ENCODE data around the gene ALDH4A1. TPM values are rescaled to one million over a fixed set of nuclear protein-coding genes. Genes with fewer than 3 reads are reported as not detected.

ALDH4A1 gene
- total RNA-seq, 2 experiments from 2014 or later, result 0.61 to 0.71 TPM

DNA sequence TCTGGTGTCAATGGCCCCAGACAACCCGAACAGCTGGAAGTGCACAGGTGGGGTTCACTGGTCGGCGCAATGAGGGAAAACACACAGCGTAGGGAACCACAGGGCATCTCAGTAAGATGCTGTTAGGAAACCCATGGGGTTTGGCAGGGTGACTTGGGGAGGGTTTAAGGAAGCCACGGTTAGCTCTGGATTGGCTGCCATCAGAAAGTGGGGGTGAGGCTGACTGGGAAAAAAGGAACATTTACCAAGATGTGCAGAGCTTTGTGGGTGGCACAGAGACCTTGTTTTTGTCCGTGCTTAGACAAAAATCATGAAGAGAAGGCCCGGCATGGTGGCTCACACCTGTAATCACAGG lies 11.0 kb downstream of the ALDH4A1 start:
- no peaks in the 10 kb centered on the region for H3K9me3 Mint-ChIP-seq
- Histone ChIP-seq H3K36me3 (ENCODE audit: insufficient read depth, low read length) (no peaks in the 10 kb centered on the region), H3K27me3 (ENCODE audit: control insufficient read depth in 1 of 2, insufficient read depth in 2 of 2, low read length in 2 of 2) (no peaks in the 10 kb centered on the region), H3K4me3 (ENCODE audit: low read length) (no peak overlapping the region), H3K9me3 (ENCODE audit: control insufficient read depth in 1 of 2, insufficient read depth in 1 of 2, low read length in 2 of 2) (no peaks in the 10 kb centered on the region), H3K27ac (ENCODE audit: low read depth in 1 of 2, low read length in 2 of 2) (no peak overlapping the region), H3K4me1 (ENCODE audit: insufficient read depth, low read length) (no peaks in the 10 kb centered on the region)
- TF ChIP-seq, protein P1, sequence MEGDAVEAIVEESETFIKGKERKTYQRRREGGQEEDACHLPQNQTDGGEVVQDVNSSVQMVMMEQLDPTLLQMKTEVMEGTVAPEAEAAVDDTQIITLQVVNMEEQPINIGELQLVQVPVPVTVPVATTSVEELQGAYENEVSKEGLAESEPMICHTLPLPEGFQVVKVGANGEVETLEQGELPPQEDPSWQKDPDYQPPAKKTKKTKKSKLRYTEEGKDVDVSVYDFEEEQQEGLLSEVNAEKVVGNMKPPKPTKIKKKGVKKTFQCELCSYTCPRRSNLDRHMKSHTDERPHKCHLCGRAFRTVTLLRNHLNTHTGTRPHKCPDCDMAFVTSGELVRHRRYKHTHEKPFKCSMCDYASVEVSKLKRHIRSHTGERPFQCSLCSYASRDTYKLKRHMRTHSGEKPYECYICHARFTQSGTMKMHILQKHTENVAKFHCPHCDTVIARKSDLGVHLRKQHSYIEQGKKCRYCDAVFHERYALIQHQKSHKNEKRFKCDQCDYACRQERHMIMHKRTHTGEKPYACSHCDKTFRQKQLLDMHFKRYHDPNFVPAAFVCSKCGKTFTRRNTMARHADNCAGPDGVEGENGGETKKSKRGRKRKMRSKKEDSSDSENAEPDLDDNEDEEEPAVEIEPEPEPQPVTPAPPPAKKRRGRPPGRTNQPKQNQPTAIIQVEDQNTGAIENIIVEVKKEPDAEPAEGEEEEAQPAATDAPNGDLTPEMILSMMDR (IDR thresholded peaks at IDR 0.05), result no peak
- POLR2A ChIA-PET, result no interaction called here
- no peak overlapping the region for H3K4me3 Mint-ChIP-seq
- no peaks in the 10 kb centered on the region for H3K27me3 Mint-ChIP-seq
- CTCF ChIA-PET, result no interaction called here
- H3K27ac Mint-ChIP-seq, result no peak overlapping the region
- H3K4me1 Mint-ChIP-seq (ENCODE audit: low read depth), result no peaks in the 10 kb centered on the region
- intact Hi-C loops (cut with DNase I, micrococcal nuclease), result no loop called here
- no peaks in the 10 kb centered on the region for H3K36me3 Mint-ChIP-seq (ENCODE audit: low read depth)
- DNase-seq, result no peak
- no peak for ATAC-seq (ENCODE audit: poor library complexity)

DNA sequence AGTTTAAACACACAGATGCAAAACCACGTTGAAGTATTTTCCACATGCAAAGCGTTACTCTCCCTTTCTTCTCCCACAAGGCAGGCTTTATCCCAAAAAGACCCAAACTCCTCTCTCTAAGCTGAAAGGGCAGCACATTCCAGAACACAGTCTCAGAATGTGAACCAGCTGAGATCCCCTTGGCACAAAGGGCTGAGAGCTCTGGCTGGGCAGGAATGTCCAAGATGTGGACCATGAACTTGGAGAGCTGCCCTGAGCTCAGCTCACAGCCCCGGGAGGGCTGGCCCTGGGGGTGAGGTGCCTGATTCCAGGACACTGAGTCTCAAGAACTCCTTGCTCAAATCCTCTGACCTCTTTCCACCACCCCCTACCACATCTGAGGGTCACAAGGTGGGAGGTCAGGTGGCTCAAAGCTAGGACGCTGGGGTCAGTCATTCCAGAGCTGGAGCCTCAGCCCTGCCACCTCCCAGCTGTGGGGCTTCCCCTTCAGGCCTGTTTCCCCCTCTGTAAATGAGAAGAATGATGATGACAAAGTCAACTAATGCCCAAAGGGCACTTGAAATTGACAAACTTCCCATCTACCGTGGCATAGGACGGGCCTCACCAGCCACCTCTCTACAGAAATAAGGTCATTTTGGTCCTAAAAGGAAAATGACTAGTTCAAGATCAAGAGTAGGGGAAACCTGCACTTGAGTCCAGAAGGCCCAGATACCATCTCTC lies 11.5 kb downstream of the ALDH4A1 start:
- no peak for DNase-seq
- Histone ChIP-seq H3K27ac (ENCODE audit: low read depth in 1 of 2, low read length in 2 of 2) (no peak overlapping the region), H3K9me3 (ENCODE audit: control insufficient read depth in 1 of 2, insufficient read depth in 1 of 2, low read length in 2 of 2) (no peaks in the 10 kb centered on the region), H3K27me3 (ENCODE audit: control insufficient read depth in 1 of 2, insufficient read depth in 2 of 2, low read length in 2 of 2) (no peaks in the 10 kb centered on the region), H3K36me3 (ENCODE audit: insufficient read depth, low read length) (no peaks in the 10 kb centered on the region), H3K4me1 (ENCODE audit: insufficient read depth, low read length) (no peaks in the 10 kb centered on the region), H3K4me3 (ENCODE audit: low read length) (no peak overlapping the region)
- POLR2A ChIA-PET, result no interaction called here
- CTCF ChIA-PET, result no interaction called here
- no peaks in the 10 kb centered on the region for H3K27me3 Mint-ChIP-seq
- H3K4me1 Mint-ChIP-seq (ENCODE audit: low read depth), result no peaks in the 10 kb centered on the region
- no peaks in the 10 kb centered on the region for H3K9me3 Mint-ChIP-seq
- no peak overlapping the region for H3K4me3 Mint-ChIP-seq
- no peaks in the 10 kb centered on the region for H3K36me3 Mint-ChIP-seq (ENCODE audit: low read depth)
- intact Hi-C loops (cut with DNase I, micrococcal nuclease), result no loop called here
- TF ChIP-seq, protein P1 (IDR thresholded peaks at IDR 0.05), result no peak
- no peak overlapping the region for H3K27ac Mint-ChIP-seq
- no peak for ATAC-seq (ENCODE audit: poor library complexity)

- Mint-ChIP-seq H3K4me3 (no peak overlapping the region), H3K4me1 (ENCODE audit: low read depth) (no peaks in the 10 kb centered on the region), H3K27ac (no peak overlapping the region), H3K9me3 (no peaks in the 10 kb centered on the region), H3K36me3 (ENCODE audit: low read depth) (no peaks in the 10 kb centered on the region), H3K27me3 (no peaks in the 10 kb centered on the region)
- TF ChIP-seq, protein P1 (IDR thresholded peaks at IDR 0.05), result no peak
- ATAC-seq (ENCODE audit: poor library complexity) (no peak), DNase-seq (no peak)
- CTCF ChIA-PET, result interaction anchor here (3.3 kb wide), 1 partner anchor 28 kb away, joined by 25 read pairs; no protein-coding TSS in a partner anchor
- no peak overlapping the region for H3K4me3 ChIP-seq (ENCODE audit: low read length)
- POLR2A ChIA-PET, result no interaction called here
- no peaks in the 10 kb centered on the region for H3K9me3 ChIP-seq (ENCODE audit: control insufficient read depth in 1 of 2, insufficient read depth in 1 of 2, low read length in 2 of 2)
- no peak overlapping the region for H3K27ac ChIP-seq (ENCODE audit: low read depth in 1 of 2, low read length in 2 of 2)
- no peaks in the 10 kb centered on the region for H3K27me3 ChIP-seq (ENCODE audit: control insufficient read depth in 1 of 2, insufficient read depth in 2 of 2, low read length in 2 of 2)
- no peaks in the 10 kb centered on the region for H3K36me3 ChIP-seq (ENCODE audit: insufficient read depth, low read length)
- no peaks in the 10 kb centered on the region for H3K4me1 ChIP-seq (ENCODE audit: insufficient read depth, low read length)
- intact Hi-C loops (cut with DNase I, micrococcal nuclease), result no loop called here
Measured at GRCh38 chr1:18886003-18886335, 16.4 kb downstream of the ALDH4A1 start.

All from CD4-positive, alpha-beta T cell (primary cell).